ENCODE data around the gene AP1S1.

AP1S1 gene

DNA sequence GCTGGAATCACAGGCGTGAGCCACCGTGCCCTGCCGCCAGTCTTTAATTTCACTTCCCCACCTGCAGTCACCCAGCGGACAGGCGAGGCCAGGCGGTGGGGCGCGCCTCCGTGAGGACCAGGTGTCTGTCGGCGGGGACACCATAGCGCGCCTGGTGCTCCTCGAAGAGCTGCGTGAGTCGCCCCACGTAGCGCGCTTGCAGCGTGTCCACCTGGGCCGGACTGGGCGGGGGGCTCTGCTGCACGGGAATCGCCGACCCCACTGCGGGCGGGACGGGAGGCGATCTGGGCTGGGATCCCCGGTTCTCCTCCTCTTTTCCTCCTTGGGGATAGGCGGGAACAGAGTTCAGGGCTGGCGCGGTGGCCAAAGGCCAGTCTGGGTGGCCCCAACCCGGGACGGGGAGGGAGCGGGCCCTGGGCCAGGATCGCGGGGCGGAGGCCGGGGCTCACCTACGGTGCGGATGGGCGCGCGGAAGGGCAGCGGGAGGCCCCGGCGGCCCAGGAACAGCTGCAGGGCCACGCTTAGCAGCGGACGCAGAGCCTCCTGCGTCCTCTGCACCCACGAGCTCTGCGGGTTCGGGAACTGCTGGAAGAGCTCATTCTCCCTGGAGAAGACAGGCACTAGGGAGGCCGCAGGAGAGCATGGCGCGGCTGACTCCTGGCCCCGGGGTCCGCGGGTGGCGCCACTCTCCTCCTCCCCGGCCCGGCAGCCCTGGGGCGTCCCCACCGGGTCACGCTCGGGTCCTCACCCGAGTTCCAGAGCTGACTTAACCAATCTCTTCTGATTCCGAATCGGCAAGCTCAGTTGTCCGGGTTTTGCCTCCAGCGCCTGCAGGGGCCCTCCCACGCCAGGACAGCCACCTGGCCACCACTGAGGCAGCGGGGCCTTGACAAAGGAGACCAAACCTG, 47.7 kb downstream of the AP1S1 start:
- DNase-seq: no peak

- DNase-seq: no peak
These were observed 48.3 kb downstream of the AP1S1 start for GRCh38 chr7:101202603-101202918.

DNA sequence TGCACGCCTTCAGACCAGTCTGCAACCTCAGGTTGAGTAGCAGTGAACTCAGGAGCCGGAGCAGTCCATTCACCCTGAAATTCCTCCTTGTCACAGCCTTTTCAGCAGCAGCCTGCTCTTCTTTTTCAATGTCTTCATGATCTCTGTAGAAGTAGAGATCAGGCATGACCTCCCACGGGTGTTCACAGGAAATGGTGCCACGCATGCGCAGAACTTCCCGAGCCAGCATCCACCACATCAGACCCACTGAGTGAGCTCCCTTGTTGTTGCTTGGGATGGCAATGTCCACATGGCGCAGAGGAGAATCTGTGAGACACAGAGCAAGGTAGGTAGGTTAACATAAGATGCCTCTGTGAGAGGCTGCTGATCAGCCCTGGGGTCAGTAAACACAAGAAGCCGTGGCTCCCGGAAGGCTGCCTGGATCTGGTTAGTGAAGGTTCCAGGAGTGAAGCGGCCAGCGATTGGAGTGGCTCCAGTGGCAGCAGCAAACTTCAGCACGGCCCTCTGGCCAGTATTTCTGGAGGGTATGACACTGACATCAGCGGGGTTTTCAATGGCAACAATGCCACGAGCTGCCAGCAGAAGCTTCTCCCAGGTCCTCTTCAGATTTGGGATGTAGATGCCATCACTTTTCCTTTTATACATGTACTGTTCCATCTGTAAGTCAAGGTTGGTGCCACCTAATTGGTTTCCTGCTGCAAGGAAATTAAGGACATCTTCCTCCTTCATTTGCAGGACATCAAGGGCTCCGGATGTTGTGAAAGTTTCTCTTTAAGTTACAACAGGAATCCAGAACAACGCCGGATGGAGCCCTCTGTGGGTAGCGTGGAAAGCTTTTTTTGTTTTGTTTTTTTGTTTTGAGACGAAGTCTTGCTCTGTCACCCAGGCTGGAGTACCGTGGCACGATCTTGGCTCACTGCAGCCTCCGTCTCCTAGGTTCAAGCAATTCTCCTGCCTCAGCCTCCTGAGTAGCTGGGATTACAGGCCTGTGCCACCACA, 49.8 kb downstream of the AP1S1 start:
- DNase-seq: peak in 1 of 2 experiments; percentile 36

DNA sequence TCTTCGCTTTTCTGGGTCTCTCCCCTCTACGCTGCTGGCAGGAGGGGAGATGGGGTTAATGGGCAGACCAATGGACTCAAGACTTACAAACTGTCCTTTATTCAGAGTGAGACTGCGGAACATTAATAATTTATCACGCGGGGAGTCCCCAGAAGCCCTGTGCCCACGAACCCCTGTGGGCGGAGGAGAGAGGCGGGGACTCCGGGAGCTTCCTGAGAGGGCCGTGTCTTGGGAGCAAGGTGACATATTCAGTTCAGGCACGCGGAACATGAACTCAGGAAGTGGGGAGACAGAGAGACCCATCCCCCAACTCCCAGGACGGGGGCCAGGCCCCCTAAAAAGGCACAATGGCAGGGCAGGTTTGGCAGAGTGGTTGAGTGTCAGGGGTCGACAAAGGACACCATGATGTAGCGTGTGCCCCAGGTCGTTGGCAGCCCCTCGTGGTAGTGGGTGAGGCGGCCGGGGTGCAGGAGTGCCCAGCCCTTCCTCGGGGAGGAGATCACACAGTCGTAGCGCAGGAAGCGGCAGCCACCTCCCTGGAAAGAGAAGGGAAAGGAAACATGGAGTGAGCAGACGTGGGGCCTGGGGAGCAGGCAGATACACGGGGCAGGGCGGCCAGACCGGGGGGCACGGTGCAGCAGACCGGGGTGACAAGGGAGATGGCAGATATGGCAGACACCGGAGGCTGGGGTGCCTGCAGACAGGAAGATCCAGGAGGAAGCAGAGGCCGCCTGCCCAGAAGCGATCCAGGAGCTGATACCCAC, 51.8 kb downstream of the AP1S1 start:
- no peak for DNase-seq

DNA sequence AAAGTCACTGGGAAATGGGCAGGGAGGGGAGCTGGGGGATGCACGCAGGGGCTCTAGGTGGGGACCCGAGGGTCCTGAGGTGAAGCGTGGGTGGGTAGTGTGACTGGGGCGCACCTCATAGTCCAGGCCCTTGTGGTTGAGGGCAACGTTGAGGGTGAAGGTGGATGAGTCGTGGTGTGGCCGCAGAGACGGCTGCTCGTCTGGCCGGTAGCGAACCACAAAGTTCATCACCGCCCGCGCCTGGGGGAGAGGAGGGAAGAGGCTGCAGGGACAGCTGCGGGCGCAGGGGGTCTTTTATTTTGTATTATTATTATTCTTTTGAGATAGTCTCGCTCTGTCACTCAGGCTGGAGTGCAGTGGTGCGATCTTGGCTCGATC, 52.4 kb downstream of the AP1S1 start:
- DNase-seq: no peak

DNA sequence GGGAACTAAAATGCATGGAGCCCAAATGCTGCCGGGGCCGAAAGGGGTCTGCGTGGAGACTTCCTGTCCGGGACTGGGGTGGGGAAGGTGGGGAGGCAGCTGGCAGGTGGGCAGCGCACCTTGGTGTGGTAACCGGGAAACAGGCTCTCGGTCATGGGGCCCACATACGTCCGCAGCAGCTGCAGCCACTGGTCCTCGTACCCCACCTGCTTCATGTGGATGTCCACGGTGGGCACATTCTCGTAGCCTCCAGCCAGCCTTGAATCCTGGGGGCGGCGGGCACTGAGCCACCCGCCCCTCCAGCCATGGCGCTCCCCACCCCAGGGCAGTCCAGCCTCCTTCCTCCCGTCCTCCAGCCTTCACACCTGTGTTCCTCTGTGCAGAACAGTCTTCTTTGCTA, 53.2 kb downstream of the AP1S1 start:
- DNase-seq: no peak

GRCh38 chr7:101208794-101209193, 54.5 kb downstream of the AP1S1 start:
- DNase-seq: no peak

DNA sequence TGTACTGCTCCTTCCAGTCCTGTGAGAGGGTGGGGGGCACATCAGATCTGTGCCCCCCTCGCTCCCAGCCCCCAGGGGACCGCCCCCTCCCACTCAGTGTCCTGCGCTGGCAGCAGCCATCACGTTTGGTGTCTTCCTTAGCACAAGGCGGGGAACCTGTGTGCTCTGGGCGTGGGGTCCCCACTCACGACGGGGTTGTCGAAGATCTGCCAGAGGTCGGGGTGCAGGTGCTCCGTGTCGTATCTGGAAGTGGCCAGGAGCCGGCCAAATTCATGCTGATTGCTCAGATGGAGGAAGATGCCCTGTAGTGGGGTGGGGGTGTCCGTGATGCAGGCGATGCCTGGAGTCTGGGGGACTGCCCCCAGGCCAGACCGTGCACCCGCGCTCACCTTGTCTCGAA, 55.9 kb downstream of the AP1S1 start:
- no peak for DNase-seq
